ENCODE measurements around the gene KRT78.
"Not testable (repeated sequence)": the region's sequence is repeated elsewhere in the genome, so short reads cannot be mapped to it uniquely, and the experiment has no call there.

Gene KRT78

GRCh38 chr12:52871291-52872039 lies 22.7 kb upstream of the KRT78 start:
- peak; percentile 38 for DNase-seq

GRCh38 chr12:52870361-52871290 lies 21.8 kb upstream of the KRT78 start:
- DNase-seq: peak; percentile 72

- peak; percentile 32 for DNase-seq
These were observed 18.8 kb upstream of the KRT78 start for GRCh38 chr12:52867642-52868041.

- DNase-seq: no peak
These were observed 18.4 kb upstream of the KRT78 start for GRCh38 chr12:52867152-52867551.

- no peak for DNase-seq
These were observed 16.5 kb upstream of the KRT78 start for GRCh38 chr12:52865090-52865944.

- no peak for DNase-seq
These were observed 13.2 kb upstream of the KRT78 start for GRCh38 chr12:52862023-52862422.

- DNase-seq: no peak
These were observed 12.7 kb upstream of the KRT78 start for GRCh38 chr12:52861511-52861910.

- no peak for DNase-seq
These were observed 11.5 kb upstream of the KRT78 start for GRCh38 chr12:52860102-52860823.

- no peak for DNase-seq
These were observed 8.7 kb upstream of the KRT78 start for GRCh38 chr12:52857500-52857899.

- no peak for DNase-seq
These were observed 8.0 kb upstream of the KRT78 start for GRCh38 chr12:52856787-52857186.

- DNase-seq: not testable (repeated sequence)
These were observed 7.3 kb upstream of the KRT78 start for GRCh38 chr12:52856077-52856476.

- no peak for DNase-seq
These were observed 3.0 kb upstream of the KRT78 start for GRCh38 chr12:52851787-52852186.

- DNase-seq: no peak
These were observed 1.9 kb upstream of the KRT78 start for GRCh38 chr12:52850681-52851080.

GRCh38 chr12:52849511-52849910 lies 717 bp upstream of the KRT78 start:
- DNase-seq: no peak

GRCh38 chr12:52847335-52848102 lies 1.3 kb downstream of the KRT78 start:
- no peak for DNase-seq

GRCh38 chr12:52846356-52846970 lies 2.3 kb downstream of the KRT78 start:
- no peak for DNase-seq

GRCh38 chr12:52845946-52846345 lies 2.8 kb downstream of the KRT78 start:
- DNase-seq: no peak

GRCh38 chr12:52844386-52844785 lies 4.4 kb downstream of the KRT78 start:
- no peak for DNase-seq

- DNase-seq: no peak
These were observed 9.2 kb downstream of the KRT78 start for GRCh38 chr12:52839436-52840105.

All from CD4-positive, alpha-beta T cell treated with Interleukin-21 for 1 hour (primary cell).